Fibroblast of the conjunctiva (primary cell): ENCODE measurements around the gene MAP1LC3B2.

ENCODE experiments used
- DNase-seq: peaks from one replicate; pipeline ENCODE4 v3.0.0-alpha.2; 2010; ENCODE audit warnings: low read depth

MAP1LC3B2 gene

GRCh38 chr12:116614194-116614915 lies 55.2 kb downstream of the MAP1LC3B2 start:
- no peak for DNase-seq

GRCh38 chr12:116615141-116615861 lies 56.1 kb downstream of the MAP1LC3B2 start:
- DNase-seq = no peak

GRCh38 chr12:116616536-116617248 lies 57.5 kb downstream of the MAP1LC3B2 start:
- no peak for DNase-seq

- no peak for DNase-seq
Measured at GRCh38 chr12:116619246-116619645, 60.1 kb downstream of the MAP1LC3B2 start.

- no peak for DNase-seq
Measured at GRCh38 chr12:116620124-116620491, 60.9 kb downstream of the MAP1LC3B2 start.

GRCh38 chr12:116620492-116621191 lies 61.5 kb downstream of the MAP1LC3B2 start:
- DNase-seq = no peak

GRCh38 chr12:116621194-116621593 lies 62.0 kb downstream of the MAP1LC3B2 start:
- no peak for DNase-seq

- no peak for DNase-seq
Measured at GRCh38 chr12:116624516-116624915, 65.3 kb downstream of the MAP1LC3B2 start.

GRCh38 chr12:116626153-116626552 lies 67.0 kb downstream of the MAP1LC3B2 start:
- DNase-seq = no peak
